Measurements from ENCODE around the gene IFITM1. TPM values are rescaled to one million over a fixed set of nuclear protein-coding genes. Genes with fewer than 3 reads are reported as not detected.
A peak's percentile ranks its signal among the peaks of the same experiment; 100 is the strongest.

The IFITM1 gene
- total RNA-seq, 4 donors from 2014 or later: 47.8 to 103 (median 80.5) TPM

GRCh38 chr11:272931-273198 is 41.0 kb upstream of the IFITM1 start:
- Histone ChIP-seq H3K36me3 (no peaks in the 10 kb centered on the region), H3K27ac (no peak overlapping the region), H3K27me3 (peaks cover 1 to 17% (median 10%) of the 10 kb centered on the region in 3 donors), H3K4me3 (no peak overlapping the region), H3K9me3 (no peaks in the 10 kb centered on the region), H3K4me1 (no peaks in the 10 kb centered on the region)
- no peak for TF ChIP-seq POLR2A (IDR thresholded peaks at IDR 0.05)
- TF ChIP-seq, protein P1, sequence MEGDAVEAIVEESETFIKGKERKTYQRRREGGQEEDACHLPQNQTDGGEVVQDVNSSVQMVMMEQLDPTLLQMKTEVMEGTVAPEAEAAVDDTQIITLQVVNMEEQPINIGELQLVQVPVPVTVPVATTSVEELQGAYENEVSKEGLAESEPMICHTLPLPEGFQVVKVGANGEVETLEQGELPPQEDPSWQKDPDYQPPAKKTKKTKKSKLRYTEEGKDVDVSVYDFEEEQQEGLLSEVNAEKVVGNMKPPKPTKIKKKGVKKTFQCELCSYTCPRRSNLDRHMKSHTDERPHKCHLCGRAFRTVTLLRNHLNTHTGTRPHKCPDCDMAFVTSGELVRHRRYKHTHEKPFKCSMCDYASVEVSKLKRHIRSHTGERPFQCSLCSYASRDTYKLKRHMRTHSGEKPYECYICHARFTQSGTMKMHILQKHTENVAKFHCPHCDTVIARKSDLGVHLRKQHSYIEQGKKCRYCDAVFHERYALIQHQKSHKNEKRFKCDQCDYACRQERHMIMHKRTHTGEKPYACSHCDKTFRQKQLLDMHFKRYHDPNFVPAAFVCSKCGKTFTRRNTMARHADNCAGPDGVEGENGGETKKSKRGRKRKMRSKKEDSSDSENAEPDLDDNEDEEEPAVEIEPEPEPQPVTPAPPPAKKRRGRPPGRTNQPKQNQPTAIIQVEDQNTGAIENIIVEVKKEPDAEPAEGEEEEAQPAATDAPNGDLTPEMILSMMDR (IDR thresholded peaks at IDR 0.05 in 4 of 5, conservative IDR thresholded peaks at IDR 0.05 in 1 of 5): no peak
- in situ Hi-C loops (cut with MboI; ENCODE audit: low sequenced_read_pairs in 4 of 4) (no loop called here), intact Hi-C loops (cut with DNase I; ENCODE audit: low total_unique reads) (no loop called here)
- DNase-seq (no peak), ATAC-seq (no peak)

- H3K4me3 ChIP-seq: no peak overlapping the region
- no peak for ATAC-seq
- H3K4me1 ChIP-seq: peaks cover 0 to 8% of the 10 kb centered on the region in 2 donors
- intact Hi-C loops (cut with DNase I; ENCODE audit: low total_unique reads): no loop called here
- no peaks in the 10 kb centered on the region for H3K9me3 ChIP-seq
- H3K36me3 ChIP-seq: no peaks in the 10 kb centered on the region
- H3K27ac ChIP-seq: no peak overlapping the region
- peaks cover 29 to 44% (median 33%) of the 10 kb centered on the region in 3 donors for H3K27me3 ChIP-seq
- no peak for DNase-seq
- in situ Hi-C loops (cut with MboI; ENCODE audit: low sequenced_read_pairs in 4 of 4): no loop called here
- TF ChIP-seq POLR2A (IDR thresholded peaks at IDR 0.05): no peak
- TF ChIP-seq, protein P1 (IDR thresholded peaks at IDR 0.05 in 4 of 5, conservative IDR thresholded peaks at IDR 0.05 in 1 of 5): no peak
Measured at GRCh38 chr11:276219-276618, 37.6 kb upstream of the IFITM1 start.

DNA sequence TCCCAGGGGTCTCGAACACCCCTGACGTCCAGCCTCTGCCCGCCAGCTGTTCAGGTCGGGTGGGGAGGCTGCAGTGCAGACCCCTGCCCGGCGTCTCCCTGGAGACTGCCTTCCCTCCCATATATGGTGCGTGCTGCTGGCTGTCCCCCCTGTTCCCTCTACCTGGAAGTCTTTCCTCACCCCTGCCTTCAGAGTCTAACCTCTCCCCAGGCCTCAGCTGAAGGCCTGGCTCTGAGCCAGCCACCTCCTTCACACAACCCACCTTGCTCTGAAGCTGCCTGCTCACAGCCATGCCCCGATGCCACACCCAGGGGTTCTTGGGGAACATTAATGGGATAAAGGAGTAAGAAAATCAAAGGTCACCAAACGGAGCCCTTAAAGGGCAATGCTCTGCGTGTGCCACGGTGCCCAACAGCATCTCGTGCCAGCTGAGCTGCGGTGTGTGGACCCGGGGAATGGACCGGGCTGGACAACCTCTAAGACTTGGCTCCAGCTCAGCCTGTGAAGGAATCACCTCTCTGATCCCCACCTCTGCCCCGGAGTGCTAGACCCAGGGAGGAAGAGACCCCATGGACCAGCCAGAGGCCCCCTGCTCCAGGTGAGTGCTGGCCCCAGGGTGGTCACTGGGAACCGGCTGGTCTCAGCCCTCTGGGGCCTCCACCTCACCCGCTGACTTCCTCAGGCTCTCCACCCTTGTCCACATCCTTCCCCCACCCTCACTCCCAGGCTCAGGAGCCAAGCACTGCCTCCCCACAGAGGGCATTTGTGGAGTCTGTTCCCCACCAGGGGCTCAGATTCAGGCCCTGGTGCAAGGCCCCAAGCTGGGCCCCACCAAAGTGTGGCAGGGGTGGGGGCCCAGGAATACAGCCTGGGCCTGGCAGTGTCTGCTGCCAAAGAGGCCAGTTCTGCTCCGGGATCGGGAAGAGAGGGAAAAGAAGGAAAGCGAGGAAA is 35.6 kb upstream of the IFITM1 start, which contains the start of gene NLRP6:
Gene NLRP6 (plus strand): TSS at position 407 of the 951 bp plus-strand sequence. CDS start 163 bp downstream, at position 570.
- Histone ChIP-seq H3K36me3 (no peaks in the 10 kb centered on the region), H3K27ac (no peak within 1 kb of the TSS), H3K9me3 (no peaks in the 10 kb centered on the region), H3K4me1 (peaks cover 0 to 8% of the 10 kb centered on the region in 2 donors), H3K4me3 (peak within 1 kb of the TSS in 1 of 4 donors; percentile 11), H3K27me3 (peaks cover 46 to 63% (median 54%) of the 10 kb centered on the region in 3 donors)
- DNase-seq: no peak
- in situ Hi-C loops (cut with MboI; ENCODE audit: low sequenced_read_pairs in 4 of 4) (no loop called here), intact Hi-C loops (cut with DNase I; ENCODE audit: low total_unique reads) (no loop called here)
- ATAC-seq: no peak
- TF ChIP-seq, protein P1 (IDR thresholded peaks at IDR 0.05 in 4 of 5, conservative IDR thresholded peaks at IDR 0.05 in 1 of 5): no peak
- no peak for TF ChIP-seq POLR2A (IDR thresholded peaks at IDR 0.05)

GRCh38 chr11:279040-279965 is 34.5 kb upstream of the IFITM1 start:
- intact Hi-C loops (cut with DNase I; ENCODE audit: low total_unique reads) (no loop called here), in situ Hi-C loops (cut with MboI; ENCODE audit: low sequenced_read_pairs in 4 of 4) (no loop called here)
- peaks cover 0 to 8% of the 10 kb centered on the region in 2 donors for H3K4me1 ChIP-seq
- no peaks in the 10 kb centered on the region for H3K9me3 ChIP-seq
- DNase-seq: no peak
- peak overlapping the region in 2 of 4 donors; percentile 11 for H3K4me3 ChIP-seq
- TF ChIP-seq POLR2A (IDR thresholded peaks at IDR 0.05): no peak
- TF ChIP-seq, protein P1 (IDR thresholded peaks at IDR 0.05 in 4 of 5, conservative IDR thresholded peaks at IDR 0.05 in 1 of 5): no peak
- no peaks in the 10 kb centered on the region for H3K36me3 ChIP-seq
- H3K27ac ChIP-seq: no peak overlapping the region
- H3K27me3 ChIP-seq: peaks cover 52 to 67% (median 59%) of the 10 kb centered on the region in 3 donors
- no peak for ATAC-seq

Data from gastrocnemius medialis (tissue), 4 donors.